ENCODE results near the gene RFX8.

The RFX8 gene

GRCh38 chr2:101486258-101486701, 11.4 kb upstream of the RFX8 start:
- no peak overlapping the region for H3K4me3 ChIP-seq (ENCODE audit: low read depth, low read length)
- TF ChIP-seq CTCF (IDR thresholded peaks at IDR 0.05; ENCODE audit: low read depth, low read length) = no peak

GRCh38 chr2:101485856-101486255, 10.9 kb upstream of the RFX8 start:
- no peak for TF ChIP-seq CTCF (IDR thresholded peaks at IDR 0.05; ENCODE audit: low read depth, low read length)

GRCh38 chr2:101480764-101481163, 5.9 kb upstream of the RFX8 start:
- TF ChIP-seq CTCF (IDR thresholded peaks at IDR 0.05; ENCODE audit: low read depth, low read length) = no peak
- H3K4me3 ChIP-seq (ENCODE audit: low read depth, low read length) = no peak overlapping the region

More at GRCh38 chr2:101485856-101486255, 10.9 kb upstream of the RFX8 start:
- no peak overlapping the region for H3K4me3 ChIP-seq (ENCODE audit: low read depth, low read length)

GRCh38 chr2:101479810-101480209, 4.9 kb upstream of the RFX8 start:
- H3K4me3 ChIP-seq (ENCODE audit: low read depth, low read length) = no peak overlapping the region
- no peak for TF ChIP-seq CTCF (IDR thresholded peaks at IDR 0.05; ENCODE audit: low read depth, low read length)

- no peak for TF ChIP-seq CTCF (IDR thresholded peaks at IDR 0.05; ENCODE audit: low read depth, low read length)
- no peak overlapping the region for H3K4me3 ChIP-seq (ENCODE audit: low read depth, low read length)
These were observed 4.4 kb upstream of the RFX8 start for GRCh38 chr2:101479328-101479727.

GRCh38 chr2:101478181-101479001, 3.5 kb upstream of the RFX8 start:
- TF ChIP-seq CTCF (IDR thresholded peaks at IDR 0.05; ENCODE audit: low read depth, low read length) = no peak
- H3K4me3 ChIP-seq (ENCODE audit: low read depth, low read length) = no peak overlapping the region

- no peak overlapping the region for H3K4me3 ChIP-seq (ENCODE audit: low read depth, low read length)
- no peak for TF ChIP-seq CTCF (IDR thresholded peaks at IDR 0.05; ENCODE audit: low read depth, low read length)
These were observed 2.6 kb upstream of the RFX8 start for GRCh38 chr2:101477556-101477955.
